ENCODE results near the gene QPCT.

DNA sequence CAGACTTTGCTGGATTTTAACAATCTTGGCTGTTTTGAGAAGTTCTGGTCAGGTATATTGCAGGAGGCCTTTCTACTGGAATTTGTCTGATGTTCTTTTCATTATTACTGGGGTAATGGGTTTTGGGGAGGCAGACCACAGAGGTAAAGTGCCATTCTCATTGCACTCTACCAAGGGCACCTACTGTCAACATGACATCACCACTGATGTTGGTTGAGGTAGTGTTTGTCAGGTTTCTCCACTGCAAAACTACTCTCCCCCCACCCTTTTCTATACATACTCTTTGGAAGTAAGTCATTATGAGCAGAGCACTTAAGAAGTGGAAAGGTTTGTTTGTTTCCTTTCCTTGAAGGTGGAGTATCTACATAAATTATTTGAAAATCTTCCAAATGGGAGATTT is 46.8 kb upstream of the QPCT start:
- TF ChIP-seq TAF1 (IDR thresholded peaks at IDR 0.05; ENCODE audit: borderline replicate concordance, low read depth, low read length) (no peak), CTCF (IDR thresholded peaks at IDR 0.05) (no peak), POLR2AphosphoS5 (IDR thresholded peaks at IDR 0.05; ENCODE audit: low read depth, low read length) (no peak)

Data from SK-N-SH (cell line).